ENCODE data around the gene MMADHC.

Gene MMADHC

GRCh38 chr2:149544692-149545091, 42.9 kb downstream of the MMADHC start:
- no peak for FAIRE-seq

DNA sequence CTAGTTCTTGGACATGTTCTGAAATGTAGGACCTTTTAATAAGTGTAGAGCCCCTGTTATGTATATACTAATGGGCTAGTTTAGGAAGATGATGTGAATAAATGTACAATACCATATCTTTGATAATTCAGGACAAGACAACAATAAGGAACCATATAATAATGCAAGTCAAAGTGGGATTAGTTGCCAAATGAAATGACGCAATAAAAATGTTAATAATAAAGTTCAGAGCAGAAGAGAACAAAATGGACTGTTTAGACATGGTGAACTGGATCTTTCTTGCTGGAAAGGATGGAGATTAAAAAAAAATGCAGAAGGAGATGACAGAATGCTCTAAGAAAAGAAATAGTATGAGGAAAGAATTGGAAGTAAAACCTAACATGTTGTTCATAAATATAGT, 43.7 kb downstream of the MMADHC start:
- no peak for FAIRE-seq

DNA sequence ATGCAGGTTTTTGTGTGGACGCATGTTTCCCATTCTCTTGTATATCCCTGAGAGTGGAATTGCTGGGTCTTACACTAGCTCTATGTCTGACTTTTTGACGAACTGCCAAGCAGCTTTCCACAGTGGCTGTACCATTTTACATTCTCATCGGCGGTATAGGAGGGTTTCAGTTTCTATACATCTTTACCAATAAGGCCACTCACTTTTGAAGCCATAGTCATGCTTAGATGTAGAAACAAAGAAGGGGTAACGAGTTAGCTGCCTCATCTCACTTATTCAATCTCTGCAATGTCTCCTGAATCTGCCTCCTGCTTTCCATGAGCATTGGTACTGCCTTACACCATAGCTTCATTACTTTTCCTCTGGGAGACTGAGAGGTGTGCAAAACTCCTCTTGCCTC, 47.4 kb downstream of the MMADHC start:
- no peak for FAIRE-seq

GRCh38 chr2:149538138-149538833, 49.3 kb downstream of the MMADHC start:
- FAIRE-seq, result no peak

DNA sequence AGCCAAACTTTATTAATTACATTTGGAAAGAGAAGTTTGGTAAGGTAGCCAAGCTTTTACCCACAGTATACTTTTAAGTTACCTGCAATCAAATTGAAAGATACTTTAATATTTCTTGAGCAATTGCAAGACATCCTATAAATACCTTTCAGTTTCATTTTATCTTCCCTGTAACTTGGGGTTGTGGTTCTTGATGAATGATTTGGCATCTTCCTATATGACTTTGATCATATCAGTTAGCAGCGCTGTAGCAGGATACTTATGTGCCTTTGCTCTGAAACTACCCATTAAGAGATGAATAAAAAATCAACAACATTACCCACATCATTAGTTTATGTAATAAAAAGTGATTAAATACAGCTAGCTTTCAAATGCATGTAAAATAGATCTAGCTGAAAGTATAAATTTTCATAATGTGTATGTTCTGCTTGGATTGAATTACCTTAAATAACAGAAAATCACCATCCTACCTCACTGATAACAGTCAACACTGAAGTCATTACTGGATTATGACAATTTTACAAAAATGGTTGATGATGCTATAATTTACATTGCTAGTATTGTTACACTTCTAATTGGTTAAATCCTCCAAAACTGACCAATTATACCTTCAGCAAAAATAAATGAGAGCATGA, 50.4 kb downstream of the MMADHC start:
- no peak for FAIRE-seq

DNA sequence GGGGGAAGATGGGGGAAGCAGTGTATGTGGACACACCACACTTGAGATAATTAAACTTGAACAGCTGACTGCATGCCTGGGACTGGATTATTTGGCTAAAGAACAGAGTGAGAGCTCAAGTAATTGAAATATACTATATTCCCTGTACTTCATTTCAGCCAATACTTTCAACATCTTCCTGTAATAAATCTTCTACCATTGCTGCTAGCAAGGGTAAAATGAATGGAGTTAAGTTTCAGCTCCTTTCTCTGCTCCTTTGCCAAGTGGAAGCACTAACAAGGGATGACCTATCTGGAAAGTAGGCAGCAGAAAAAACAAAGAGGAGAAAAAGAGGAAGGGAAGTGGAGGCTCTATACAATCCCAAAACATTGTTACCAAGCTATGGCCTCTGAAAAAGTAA, 50.9 kb downstream of the MMADHC start:
- no peak for FAIRE-seq

DNA sequence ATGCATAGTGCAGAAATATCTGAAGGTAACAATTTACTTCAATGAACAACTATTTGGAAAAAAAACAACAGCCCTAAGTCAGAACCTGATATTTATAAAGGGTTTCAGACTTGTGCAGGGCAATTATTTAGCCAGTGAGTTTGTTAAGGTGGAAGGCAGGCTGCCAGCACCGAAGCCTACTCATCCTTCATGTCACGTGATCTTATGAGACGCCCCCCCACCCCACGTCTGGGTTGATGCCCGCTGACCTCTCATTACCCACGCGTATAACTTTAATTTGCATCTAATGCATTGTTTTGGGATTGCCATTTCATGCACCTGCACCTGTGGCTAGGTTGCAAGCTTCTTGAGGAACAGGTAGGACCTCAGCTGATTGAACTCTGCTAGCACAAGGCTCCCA, 52.9 kb downstream of the MMADHC start:
- FAIRE-seq, result no peak

DNA sequence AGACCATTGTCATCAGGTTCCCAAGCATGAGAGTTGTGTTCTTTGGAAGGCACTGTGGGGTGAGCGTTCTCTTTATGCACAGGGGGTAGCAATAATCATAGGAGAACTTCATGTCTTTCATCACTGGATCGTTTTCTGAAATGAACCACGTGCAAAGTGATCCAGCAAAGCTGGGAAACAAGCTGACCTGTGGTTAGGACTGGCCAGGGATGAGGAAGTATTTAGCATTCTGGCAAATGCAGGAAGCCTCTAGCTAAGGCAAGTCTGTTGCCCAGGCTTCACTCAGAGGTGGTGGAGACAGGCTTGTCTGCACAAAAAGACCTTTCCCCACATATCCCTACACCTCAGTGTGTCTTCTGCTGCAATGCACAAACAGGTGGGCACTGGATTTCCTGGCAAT, 58.6 kb downstream of the MMADHC start:
- no peak for FAIRE-seq

DNA sequence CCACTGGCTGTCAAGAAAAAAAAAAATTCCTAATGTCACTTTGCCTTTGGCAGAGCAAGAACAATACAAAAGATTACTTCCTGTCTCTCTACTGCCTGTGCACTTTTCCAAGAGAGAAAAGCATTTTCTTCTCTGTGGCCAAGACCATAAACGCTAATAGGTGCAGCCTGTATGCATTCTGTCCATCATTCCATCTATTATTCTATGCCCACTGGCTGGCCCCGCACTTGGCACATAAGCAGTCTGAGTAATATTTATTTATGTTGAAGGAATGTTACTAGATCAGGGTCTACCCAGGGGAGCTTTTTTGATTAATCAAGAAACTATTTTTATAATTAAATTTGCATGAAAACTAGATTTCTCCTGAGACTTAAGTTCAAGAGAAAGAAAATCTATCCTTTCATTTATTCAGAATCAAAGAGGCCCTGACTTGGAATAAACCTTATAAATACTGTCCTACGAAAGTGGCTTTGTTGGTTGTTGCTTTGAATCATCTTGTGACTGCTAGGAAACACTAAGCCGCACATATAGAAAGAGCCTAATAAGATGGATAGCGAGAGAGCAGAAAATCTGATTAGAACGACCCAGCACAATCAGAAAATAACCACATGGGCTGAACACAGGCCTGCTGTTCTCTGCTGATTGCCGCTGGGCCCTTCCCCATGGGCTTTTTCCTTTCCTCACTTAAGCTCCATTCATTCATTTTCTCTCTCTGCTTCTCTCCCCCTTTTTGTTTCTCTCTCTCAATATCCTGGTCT, 59.4 kb downstream of the MMADHC start:
- no peak for FAIRE-seq

DNA sequence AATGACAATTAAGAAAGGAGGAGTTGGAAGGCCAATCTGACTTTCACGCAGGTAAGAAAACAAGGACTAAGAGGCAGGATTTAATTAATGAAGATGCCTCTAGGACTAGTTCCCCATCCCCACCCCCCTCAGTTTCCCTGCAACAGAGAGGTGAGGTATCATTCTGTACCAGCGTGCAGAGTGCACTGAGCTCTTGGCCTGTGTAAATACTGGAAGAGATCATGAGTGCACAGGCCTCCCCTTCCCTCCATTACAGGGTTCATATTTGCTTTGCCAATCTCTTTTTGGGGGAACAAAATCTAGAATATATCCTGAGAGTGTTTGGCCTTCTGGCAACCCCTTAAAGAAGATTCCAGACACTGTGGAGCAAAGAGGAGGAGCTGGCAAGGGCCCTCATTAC, 60.9 kb downstream of the MMADHC start:
- FAIRE-seq, result no peak

- FAIRE-seq, result no peak
Observed at GRCh38 chr2:149525323-149525722, 62.3 kb downstream of the MMADHC start.

Measured in endometrium (tissue), 2 donors.